Right ventricle myocardium inferior (tissue), 1 donor: ENCODE results near the gene TMEM139. TPM values are rescaled to one million over a fixed set of nuclear protein-coding genes. Genes with fewer than 3 reads are reported as not detected.
"Not testable (repeated sequence)": the region's sequence is repeated elsewhere in the genome, so short reads cannot be mapped to it uniquely, and the experiment has no call there.

Experiments used
- ATAC-seq: fragments of 200-7000 bp; cut with Tn5 transposase; one replicate; pipeline ENCODE4 v1.9.1; 2020; ENCODE audit warnings: mild to moderate bottlenecking, moderate library complexity
- DNase-seq: peaks from one replicate; pipeline ENCODE4 v3.0.0; 2021; ENCODE audit errors: missing footprints
- intact Hi-C: fragments of 100-400 bp; cut with DNase I; formaldehyde crosslinking; loops from one replicate; pipeline ENCODE4 v1.11.0; 2022
- total RNA-seq: library from RNA; stranded (reverse); fragmentation: NEBNext Ultra II Directional; extraction: Animal tissue kit (Norgen Biotek cat#: 25700); gene quantifications from one replicate; pipeline ENCODE4 v1.2.1, GENCODE V29; 2021
- donor health status: DM: no; HTN: yes; CAD: no; lungs with severe emphysema.

TMEM139 gene
- total RNA-seq, 1 donor from 2014 or later = 14.8 TPM

- ATAC-seq (no peak), DNase-seq (no peak)
- intact Hi-C loops = loop anchor here (1.0 to 5.0 kb wide), 2 partner anchors 23 to 44 kb away; partner anchors contain the start of gene GSTK1
Measured at GRCh38 chr7:143285806-143286521, 1.2 kb downstream of the TMEM139 start.

- intact Hi-C loops = loop anchor here (5.0 kb wide), 1 partner anchor 44 kb away; no protein-coding TSS in a partner anchor
- no peak for DNase-seq
- no peak for ATAC-seq
Measured at GRCh38 chr7:143286522-143286890, 1.7 kb downstream of the TMEM139 start.

- ATAC-seq = no peak
- intact Hi-C loops = loop anchor here (5.0 kb wide), 1 partner anchor 45 kb away; no protein-coding TSS in a partner anchor
- DNase-seq = no peak
Measured at GRCh38 chr7:143287339-143287934, 2.7 kb downstream of the TMEM139 start.

- peak; percentile 97 for ATAC-seq
- DNase-seq = peak; percentile 100
- intact Hi-C loops = loop anchor here (5.0 kb wide), 1 partner anchor 46 kb away; no protein-coding TSS in a partner anchor
Measured at GRCh38 chr7:143287935-143288826, 3.4 kb downstream of the TMEM139 start, which contains the start of gene CASP2. CASP2 (plus strand) TSS chr7:143288351; CDS start chr7:143288456, 105 bp downstream.

- ATAC-seq (no peak), DNase-seq (no peak)
- intact Hi-C loops = loop anchor here (5.0 kb wide), 1 partner anchor 47 kb away; no protein-coding TSS in a partner anchor
Measured at GRCh38 chr7:143288836-143289235, 4.1 kb downstream of the TMEM139 start.

GRCh38 chr7:143289421-143289820, 4.7 kb downstream of the TMEM139 start:
- intact Hi-C loops = loop anchor here (5.0 kb wide), 1 partner anchor 47 kb away; no protein-coding TSS in a partner anchor
- ATAC-seq = no peak
- no peak for DNase-seq

GRCh38 chr7:143289888-143290287, 5.1 kb downstream of the TMEM139 start:
- not testable (repeated sequence) for DNase-seq, ATAC-seq
- intact Hi-C loops = loop anchor here (5.0 kb wide), 1 partner anchor 48 kb away; no protein-coding TSS in a partner anchor

- DNase-seq (no peak), ATAC-seq (no peak)
- intact Hi-C loops = no loop called here
Measured at GRCh38 chr7:143290293-143290692, 5.5 kb downstream of the TMEM139 start.

- no peak for DNase-seq
- intact Hi-C loops = no loop called here
Measured at GRCh38 chr7:143292876-143293275, 8.1 kb downstream of the TMEM139 start.

GRCh38 chr7:143295870-143296269, 11.1 kb downstream of the TMEM139 start:
- ATAC-seq (no peak), DNase-seq (no peak)
- intact Hi-C loops = no loop called here

More at GRCh38 chr7:143292876-143293275, 8.1 kb downstream of the TMEM139 start:
- ATAC-seq = no peak

GRCh38 chr7:143296686-143297085, 11.9 kb downstream of the TMEM139 start:
- intact Hi-C loops = no loop called here
- ATAC-seq = no peak
- DNase-seq = no peak

- ATAC-seq = peak; percentile 35
- intact Hi-C loops = no loop called here
- no peak for DNase-seq
Measured at GRCh38 chr7:143299346-143299745, 14.6 kb downstream of the TMEM139 start.

- DNase-seq = no peak
- ATAC-seq = peak; percentile 46
- intact Hi-C loops = no loop called here
Measured at GRCh38 chr7:143299840-143300239, 15.1 kb downstream of the TMEM139 start.

- ATAC-seq = no peak
- intact Hi-C loops = no loop called here
- DNase-seq = no peak
Measured at GRCh38 chr7:143300959-143301935, 16.5 kb downstream of the TMEM139 start.

- intact Hi-C loops = no loop called here
- ATAC-seq (no peak), DNase-seq (no peak)
Measured at GRCh38 chr7:143303733-143304132, 19.0 kb downstream of the TMEM139 start.

GRCh38 chr7:143304938-143305337, 20.2 kb downstream of the TMEM139 start:
- ATAC-seq = no peak
- DNase-seq = no peak
- intact Hi-C loops = loop anchor here (1.0 to 5.0 kb wide), 2 partner anchors 65 to 112 kb away; no protein-coding TSS in a partner anchor

GRCh38 chr7:143305423-143306070, 20.8 kb downstream of the TMEM139 start:
- ATAC-seq = peak; percentile 82

More at GRCh38 chr7:143305423-143306070, 20.8 kb downstream of the TMEM139 start:
- intact Hi-C loops = loop anchor here (1.0 to 5.0 kb wide), 2 partner anchors 65 to 112 kb away; no protein-coding TSS in a partner anchor
- peak; percentile 82 for DNase-seq
